Measurements from ENCODE around the gene CCDC38. TPM values are rescaled to one million over a fixed set of nuclear protein-coding genes. Genes with fewer than 3 reads are reported as not detected.

CCDC38 gene
- total RNA-seq, 1 experiment from 2014 or later = not detected

- no peak for DNase-seq
- Mint-ChIP-seq H3K27me3 (ENCODE audit: unreplicated experiment) (peaks cover 12% of the 10 kb centered on the region), H3K4me1 (ENCODE audit: low read depth, unreplicated experiment) (no peaks in the 10 kb centered on the region), H3K36me3 (ENCODE audit: insufficient read depth, unreplicated experiment) (peaks cover 17% of the 10 kb centered on the region), H3K4me3 (ENCODE audit: low read depth, unreplicated experiment) (no peak overlapping the region), H3K9me3 (ENCODE audit: low read depth, unreplicated experiment) (no peaks in the 10 kb centered on the region), H3K27ac (ENCODE audit: unreplicated experiment) (no peak overlapping the region)
- CTCF ChIA-PET = no interaction called here
- BruUV-seq (replicated peaks) = no TSS peak
- intact Hi-C loops (cut with micrococcal nuclease; ENCODE audit: unreplicated experiment) = no loop called here
- no peak for TF ChIP-seq CTCF (IDR thresholded peaks at IDR 0.05; ENCODE audit: unreplicated experiment)
Measured at GRCh38 chr12:95940514-95940913, 1.9 kb downstream of the CCDC38 start.

GRCh38 chr12:95922231-95922630 lies 20.2 kb downstream of the CCDC38 start:
- Mint-ChIP-seq H3K36me3 (ENCODE audit: insufficient read depth, unreplicated experiment) (no peaks in the 10 kb centered on the region), H3K4me3 (ENCODE audit: low read depth, unreplicated experiment) (no peak overlapping the region), H3K27me3 (ENCODE audit: unreplicated experiment) (peaks cover 31% of the 10 kb centered on the region), H3K9me3 (ENCODE audit: low read depth, unreplicated experiment) (no peaks in the 10 kb centered on the region), H3K4me1 (ENCODE audit: low read depth, unreplicated experiment) (no peaks in the 10 kb centered on the region), H3K27ac (ENCODE audit: unreplicated experiment) (no peak overlapping the region)
- TF ChIP-seq CTCF (IDR thresholded peaks at IDR 0.05; ENCODE audit: unreplicated experiment) = no peak
- DNase-seq = no peak
- BruUV-seq (replicated peaks) = no TSS peak
- intact Hi-C loops (cut with micrococcal nuclease; ENCODE audit: unreplicated experiment) = no loop called here
- CTCF ChIA-PET = no interaction called here

GRCh38 chr12:95919110-95919509 lies 23.3 kb downstream of the CCDC38 start:
- H3K4me3 Mint-ChIP-seq (ENCODE audit: low read depth, unreplicated experiment) = no peak overlapping the region
- no peak for DNase-seq
- H3K27ac Mint-ChIP-seq (ENCODE audit: unreplicated experiment) = no peak overlapping the region
- no TSS peak for BruUV-seq (replicated peaks)
- CTCF ChIA-PET = interaction anchor here (0.6 to 2.2 kb wide), 6 partner anchors 24 to 597 kb away, joined by 3 to 15 read pairs (median 8); partner anchors contain the start of genes AMDHD1 and CCDC38
- TF ChIP-seq CTCF (IDR thresholded peaks at IDR 0.05; ENCODE audit: unreplicated experiment) = no peak
- no peaks in the 10 kb centered on the region for H3K4me1 Mint-ChIP-seq (ENCODE audit: low read depth, unreplicated experiment)
- intact Hi-C loops (cut with micrococcal nuclease; ENCODE audit: unreplicated experiment) = no loop called here
- H3K27me3 Mint-ChIP-seq (ENCODE audit: unreplicated experiment) = peaks cover 21% of the 10 kb centered on the region
- H3K36me3 Mint-ChIP-seq (ENCODE audit: insufficient read depth, unreplicated experiment) = no peaks in the 10 kb centered on the region
- no peaks in the 10 kb centered on the region for H3K9me3 Mint-ChIP-seq (ENCODE audit: low read depth, unreplicated experiment)

- no TSS peak for BruUV-seq (replicated peaks)
Measured at GRCh38 chr12:95918194-95918993, 24.0 kb downstream of the CCDC38 start.

More at GRCh38 chr12:95918194-95918993, 24.0 kb downstream of the CCDC38 start:
- Mint-ChIP-seq H3K9me3 (ENCODE audit: low read depth, unreplicated experiment) (no peaks in the 10 kb centered on the region), H3K27ac (ENCODE audit: unreplicated experiment) (no peak overlapping the region), H3K4me1 (ENCODE audit: low read depth, unreplicated experiment) (no peaks in the 10 kb centered on the region), H3K36me3 (ENCODE audit: insufficient read depth, unreplicated experiment) (no peaks in the 10 kb centered on the region), H3K27me3 (ENCODE audit: unreplicated experiment) (peaks cover 21% of the 10 kb centered on the region), H3K4me3 (ENCODE audit: low read depth, unreplicated experiment) (no peak overlapping the region)
- CTCF ChIA-PET = interaction anchor here (0.6 to 2.2 kb wide), 7 partner anchors 25 to 598 kb away, joined by 3 to 15 read pairs (median 7); partner anchors contain the start of genes AMDHD1 and CCDC38
- DNase-seq = peak; percentile 59
- TF ChIP-seq CTCF (IDR thresholded peaks at IDR 0.05; ENCODE audit: unreplicated experiment) = peak; percentile 81
- intact Hi-C loops (cut with micrococcal nuclease; ENCODE audit: unreplicated experiment) = loop anchor here (1.0 kb wide), 2 partner anchors 41 to 80 kb away; no protein-coding TSS in a partner anchor
